Measurements from ENCODE around the gene HLA-DOB.

HLA-DOB gene

DNA sequence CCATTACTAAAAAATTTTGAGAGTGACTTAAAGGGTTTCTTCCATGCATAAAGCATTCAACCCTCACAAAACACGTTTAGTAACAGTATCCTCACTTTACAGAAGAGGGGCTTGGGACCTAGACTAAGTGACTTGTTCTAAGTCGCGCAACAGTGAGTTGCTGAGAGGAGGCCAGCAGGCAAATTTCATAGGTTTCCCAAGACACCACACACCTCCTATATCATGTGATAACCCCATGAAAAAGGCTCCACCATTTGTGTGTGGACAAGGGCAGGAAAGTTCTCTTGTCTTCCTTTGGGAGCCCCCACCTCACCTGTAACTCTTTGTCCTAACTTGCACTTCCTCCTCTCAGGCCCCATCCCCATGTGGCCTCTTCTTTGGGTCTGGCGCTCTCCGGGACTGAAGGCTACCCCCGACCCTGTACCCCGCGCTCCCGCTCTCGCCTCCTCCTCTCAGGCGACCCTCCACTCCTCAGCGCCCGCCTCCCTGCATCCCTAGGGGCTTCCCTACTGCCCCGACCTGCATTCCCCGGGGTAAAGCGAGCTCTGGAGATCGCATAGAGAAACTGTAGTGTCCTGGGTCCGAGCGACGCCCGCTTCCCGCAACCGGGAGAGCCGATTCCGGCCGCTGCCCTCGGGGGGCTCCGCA lies 26.7 kb upstream of the HLA-DOB start:
- peak; percentile 76 for DNase-seq

DNA sequence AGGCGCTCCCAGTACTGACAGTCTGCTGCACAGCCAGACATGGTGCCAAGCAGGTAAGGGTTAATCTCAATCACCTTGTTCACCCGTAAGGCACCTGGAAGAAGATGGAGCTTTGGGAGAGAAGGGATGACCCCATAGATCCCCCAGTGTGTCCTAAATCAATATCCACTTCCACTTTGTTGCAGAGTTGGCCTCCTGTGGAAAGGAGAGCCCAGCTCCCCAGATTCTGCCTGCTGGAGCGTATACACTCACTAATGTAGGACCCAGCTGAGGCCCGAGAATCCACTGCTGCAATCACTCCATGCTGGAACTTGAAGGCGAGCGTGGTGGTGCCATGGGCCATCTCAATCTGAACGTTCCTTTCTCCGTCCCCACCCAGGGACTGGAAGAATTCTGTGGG lies 25.9 kb upstream of the HLA-DOB start:
- peak; percentile 48 for DNase-seq

DNA sequence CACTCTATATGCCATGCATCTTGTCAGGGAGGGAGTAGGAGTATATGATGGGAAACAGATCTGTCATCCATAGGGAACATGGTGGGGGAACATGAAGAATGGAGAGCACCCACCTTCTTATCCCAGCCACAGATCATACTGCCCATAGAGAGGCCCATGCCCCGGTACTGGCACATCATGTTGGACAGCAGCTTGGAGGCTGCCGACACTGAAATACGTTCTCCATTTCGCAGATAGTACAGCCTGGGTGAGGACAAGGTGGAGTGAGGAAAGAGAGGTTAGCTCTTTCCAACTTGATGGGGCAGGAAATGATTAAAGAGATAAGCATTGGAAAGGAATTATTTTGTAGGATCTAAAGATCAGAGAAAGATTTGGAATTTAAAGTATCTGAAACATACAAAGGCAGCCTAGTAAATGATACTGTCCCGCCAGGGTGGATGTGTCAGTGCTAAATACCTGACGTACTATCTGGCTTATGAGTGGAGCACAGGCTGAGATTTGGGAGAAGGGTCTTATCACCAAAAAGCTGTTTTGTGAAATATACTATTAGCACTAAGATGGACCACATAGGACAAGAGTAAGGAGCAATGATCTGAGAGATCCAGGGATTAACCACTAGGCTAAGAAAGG lies 25.3 kb upstream of the HLA-DOB start:
- DNase-seq, result no peak

DNA sequence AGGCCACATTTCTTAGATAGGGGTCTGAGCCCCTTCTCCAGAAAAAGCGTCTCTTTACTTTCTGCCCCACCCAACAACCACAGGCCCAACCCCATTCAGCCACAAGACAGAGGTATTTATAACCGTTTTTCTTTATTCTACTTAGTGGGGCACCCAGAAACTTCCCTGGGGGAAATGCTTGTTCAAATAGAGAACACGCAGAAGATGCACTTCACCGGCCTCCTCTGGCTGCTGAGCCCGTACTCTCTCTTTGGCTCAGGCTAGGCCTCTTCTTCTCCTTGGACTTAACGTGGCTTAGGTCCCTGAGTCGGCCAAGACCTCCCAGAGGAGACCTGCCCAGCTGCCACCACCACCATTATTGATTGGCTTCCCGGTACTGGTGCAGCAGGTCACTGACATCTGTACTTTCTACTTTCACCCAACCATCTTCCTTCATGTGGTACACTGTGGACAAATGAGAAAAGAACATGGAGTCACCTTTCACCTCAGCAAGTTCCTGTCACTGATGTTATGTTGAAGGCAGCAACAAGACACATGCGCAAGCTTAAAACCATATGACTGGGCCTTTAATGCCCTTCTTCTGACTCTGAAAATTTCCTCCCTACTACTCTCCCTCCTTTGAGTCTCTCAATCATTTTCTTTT lies 23.9 kb upstream of the HLA-DOB start:
- no peak for DNase-seq

DNA sequence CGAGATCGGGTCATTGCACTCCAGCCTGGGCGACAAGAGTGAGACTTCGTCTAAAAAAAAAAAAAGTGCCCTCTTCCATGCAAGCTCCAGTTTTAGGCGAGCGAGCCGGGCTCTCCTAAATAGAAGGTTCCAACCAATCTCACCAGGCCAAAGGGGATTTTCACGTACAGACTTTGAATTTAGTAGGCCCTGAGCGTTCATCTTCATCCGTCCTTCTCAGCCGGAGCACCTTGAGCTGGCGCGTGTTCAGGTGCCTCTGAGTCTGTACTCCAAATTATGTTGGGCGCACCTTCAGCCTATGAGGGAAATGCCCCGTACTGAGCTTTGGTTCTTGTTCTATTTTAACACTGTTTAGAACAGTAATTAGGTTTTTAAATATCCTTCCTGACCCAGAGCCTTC lies 22.6 kb upstream of the HLA-DOB start:
- no peak for DNase-seq

DNA sequence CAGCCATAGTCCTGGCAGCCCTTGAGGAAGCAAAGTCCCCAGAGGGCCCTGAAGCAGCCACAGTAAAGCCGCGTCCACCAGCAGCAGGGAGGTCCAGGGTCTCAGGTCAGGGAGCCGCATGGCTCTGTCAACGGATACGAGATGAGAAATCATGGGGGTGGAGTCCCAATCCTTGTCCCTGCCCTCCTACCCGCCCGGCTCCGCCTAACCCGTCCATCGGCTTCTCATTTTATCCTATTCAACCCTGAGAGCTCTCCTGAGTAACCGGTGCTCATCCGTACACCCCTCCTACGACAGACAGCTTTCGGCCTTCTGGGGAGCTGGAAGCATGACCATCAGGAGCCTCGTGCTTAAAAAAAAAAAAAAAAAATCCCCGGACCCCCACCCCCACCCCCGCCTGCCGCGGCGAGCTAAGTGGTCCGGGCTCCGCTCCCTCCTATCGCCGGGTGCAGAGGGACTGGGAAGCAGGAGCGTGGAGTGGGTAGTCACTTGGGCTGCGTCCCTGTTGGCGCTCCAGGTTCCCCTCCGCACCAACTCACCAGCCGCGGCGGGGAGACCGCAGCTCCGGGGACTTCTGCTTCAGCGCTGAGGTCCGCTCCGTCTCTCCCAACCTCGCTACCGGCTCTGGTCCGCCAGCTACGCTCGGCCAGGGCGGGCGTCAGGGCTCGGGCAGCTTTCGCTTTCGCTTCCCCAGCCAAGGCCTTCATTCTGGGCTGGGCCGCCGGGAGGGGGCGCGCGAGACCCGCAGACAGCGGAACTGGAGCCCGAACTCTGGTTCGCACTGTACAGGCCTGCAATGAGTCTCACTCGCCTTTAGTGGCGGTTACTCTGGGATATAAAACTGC lies 21.5 kb upstream of the HLA-DOB start, which contains the start of gene TAP2:
TSS of gene TAP2 (minus strand) at position 626 of the 845 bp plus-strand sequence. CDS start at position 120, 506 bp downstream.
- DNase-seq, result peak; percentile 98

DNA sequence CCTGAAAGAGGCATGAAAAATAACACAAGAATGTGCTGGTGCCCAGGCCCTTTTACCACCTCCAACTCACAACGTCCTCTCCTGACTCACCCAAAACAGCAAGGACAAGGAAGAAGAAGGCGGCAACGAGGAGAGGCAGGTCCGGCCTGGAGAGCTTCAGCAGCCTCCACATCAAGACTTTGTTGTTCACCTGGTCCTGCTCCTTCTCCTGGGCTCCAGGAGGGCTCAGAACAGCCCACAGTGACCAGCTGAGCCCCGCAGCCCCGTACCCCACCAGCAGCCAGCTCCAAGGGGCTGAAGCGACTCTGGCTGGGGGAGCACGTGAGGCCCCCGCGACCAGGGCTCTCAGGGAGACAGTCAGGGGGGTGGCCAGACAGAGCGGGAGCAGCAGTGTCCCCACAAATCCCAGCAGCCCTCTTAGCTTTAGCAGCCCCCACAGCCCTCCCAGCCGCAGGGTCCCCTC lies 20.9 kb upstream of the HLA-DOB start:
- peak; percentile 26 for DNase-seq

DNA sequence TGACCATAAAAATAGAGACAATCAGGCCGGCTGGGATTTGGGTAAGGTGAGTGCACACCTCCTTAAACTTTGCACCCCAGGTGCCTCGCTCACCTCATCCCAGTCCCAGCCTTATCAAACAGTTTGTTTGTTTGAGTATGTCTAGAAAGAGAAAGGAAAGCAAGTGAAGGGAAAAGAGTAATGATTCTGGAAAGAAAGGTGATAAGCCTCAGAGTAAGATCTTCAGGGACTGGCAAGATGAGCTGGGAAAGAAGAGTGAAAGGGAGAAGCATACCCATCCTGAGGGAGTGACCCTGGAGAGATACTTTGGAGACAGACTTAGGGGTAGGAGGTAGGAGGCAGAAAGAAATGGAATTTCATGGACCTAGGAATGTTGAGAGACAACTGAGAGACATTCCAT lies 20.1 kb upstream of the HLA-DOB start:
- DNase-seq, result no peak

DNA sequence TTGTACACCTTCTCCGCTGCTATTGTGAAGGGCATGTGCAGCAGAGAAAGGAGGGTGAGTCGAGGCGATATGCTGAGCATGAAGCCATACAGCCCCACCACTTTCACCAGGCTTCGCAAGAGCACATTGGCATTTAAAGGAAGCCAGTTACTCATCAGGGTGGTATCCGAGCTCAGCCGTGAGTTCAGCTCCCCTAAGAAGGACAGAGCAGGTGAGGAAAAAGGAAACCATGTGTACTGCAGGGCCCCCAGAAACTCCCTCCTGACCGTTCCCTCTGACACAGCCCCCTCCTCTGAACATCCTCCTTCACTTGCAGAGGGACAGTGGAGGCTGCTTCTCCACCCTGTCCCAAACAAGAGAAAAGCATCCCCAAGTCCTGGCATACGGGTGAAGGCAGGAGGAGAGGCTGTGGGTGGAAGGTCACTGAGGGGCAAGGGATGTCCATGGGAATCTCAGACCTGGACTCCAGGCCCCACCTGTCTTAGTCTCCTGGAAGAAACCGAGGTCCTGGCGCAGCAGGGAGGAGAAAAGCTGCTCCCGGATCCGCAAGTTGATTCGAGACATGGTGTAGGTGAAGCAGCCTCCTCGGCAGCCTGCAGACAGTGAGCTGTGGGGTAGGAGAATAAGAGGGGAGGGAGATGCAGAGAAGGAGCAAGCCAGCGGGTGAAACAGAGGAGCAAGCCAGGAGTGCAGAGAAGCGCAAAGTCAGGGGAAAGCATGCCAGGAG lies 18.5 kb upstream of the HLA-DOB start:
- no peak for DNase-seq

DNA sequence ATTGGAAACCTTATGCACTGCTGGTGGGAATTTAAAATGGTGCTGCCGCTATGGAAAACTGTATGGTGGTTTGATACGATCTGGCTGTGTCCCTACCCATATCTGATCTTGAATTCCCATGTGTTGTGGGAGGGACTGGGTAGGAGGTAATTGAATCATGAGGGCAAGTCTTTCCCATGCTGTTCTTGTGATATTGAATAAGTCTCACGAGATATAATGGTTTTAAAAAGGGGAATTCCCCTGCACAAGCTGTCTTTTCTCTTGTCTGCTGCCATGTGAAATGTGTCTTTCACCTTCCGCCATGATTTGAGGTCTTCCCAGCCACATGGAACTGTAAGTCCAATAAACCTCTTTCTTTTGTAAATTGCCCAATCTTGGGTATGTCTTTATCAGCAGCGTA lies 16.9 kb upstream of the HLA-DOB start:
- DNase-seq, result no peak

DNA sequence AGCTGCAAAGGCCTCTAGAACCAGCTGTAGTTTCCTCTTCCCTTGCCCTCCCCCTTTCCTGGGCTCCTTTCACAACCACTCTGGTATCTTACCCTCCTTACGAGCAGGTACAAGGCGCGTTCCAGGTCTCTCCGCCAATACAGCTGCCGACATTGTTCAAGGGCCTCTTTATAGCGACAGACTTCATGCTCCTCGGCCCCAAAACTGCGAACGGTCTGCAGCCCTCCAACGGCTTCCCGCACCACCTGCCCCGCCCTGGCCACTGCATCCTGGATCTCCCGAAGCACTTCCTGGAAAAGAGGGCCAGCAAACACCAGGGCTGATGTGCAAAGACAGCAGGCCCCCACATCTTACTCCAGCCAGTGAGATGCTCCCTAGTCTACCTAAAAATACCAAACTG lies 15.7 kb upstream of the HLA-DOB start:
- no peak for DNase-seq

DNA sequence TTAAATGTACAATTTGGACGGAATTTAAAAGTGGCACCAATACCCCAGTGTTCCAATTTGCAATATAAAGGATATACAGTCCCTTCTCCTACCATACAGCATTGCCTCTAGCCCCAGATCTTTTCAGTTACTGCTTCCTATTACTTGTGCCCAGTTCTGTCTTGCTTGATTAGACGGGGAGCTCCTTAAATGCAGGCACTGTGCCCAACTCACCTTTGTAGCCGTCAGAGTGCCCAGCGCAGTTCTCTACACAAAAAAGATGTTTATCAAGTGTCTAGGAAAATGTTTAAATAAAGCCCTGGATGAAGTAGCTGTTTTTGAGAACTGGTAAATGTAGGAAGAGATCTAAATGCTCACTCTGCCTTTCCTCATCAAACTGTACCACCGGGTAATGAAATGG lies 14.1 kb upstream of the HLA-DOB start:
- DNase-seq, result no peak

DNA sequence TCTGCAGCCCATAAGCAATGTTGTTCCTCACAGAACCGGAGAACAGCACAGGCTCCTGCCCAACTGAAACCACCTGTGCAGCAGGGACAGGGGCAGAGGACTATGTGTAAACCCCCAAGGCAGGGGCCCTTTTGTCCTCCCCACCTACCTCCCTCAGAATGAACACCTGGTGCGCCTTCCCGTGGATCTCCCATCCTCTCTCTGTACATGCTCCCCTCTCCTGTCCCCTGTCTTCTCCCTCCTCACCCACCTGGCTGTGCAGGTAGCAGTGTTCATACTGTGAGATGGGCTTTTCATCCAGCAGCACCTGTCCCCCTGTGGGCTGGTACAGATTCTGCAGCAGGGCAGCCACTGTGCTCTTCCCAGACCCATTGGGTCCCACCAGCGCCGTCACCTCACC lies 13.2 kb upstream of the HLA-DOB start:
- DNase-seq, result no peak

DNA sequence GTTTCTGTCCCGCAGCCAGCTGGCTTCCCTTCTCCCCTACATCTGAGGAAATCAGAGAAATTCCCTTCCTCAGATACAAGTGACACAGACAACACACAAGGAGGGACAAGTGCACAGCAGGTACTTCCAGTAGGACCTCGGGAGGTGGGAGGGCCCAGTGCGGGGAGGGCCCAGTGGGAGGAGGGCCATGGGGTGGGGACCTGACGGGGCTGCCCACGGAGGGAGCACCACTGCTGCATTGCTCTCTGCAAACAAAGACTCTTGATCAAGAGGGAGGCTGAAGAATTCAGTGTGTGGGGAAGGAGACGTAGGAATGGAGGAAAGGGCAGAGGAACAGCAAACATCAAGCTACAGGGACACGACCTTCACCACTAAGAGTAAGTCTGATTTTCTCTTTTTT lies 12.7 kb upstream of the HLA-DOB start:
- no peak for DNase-seq

DNA sequence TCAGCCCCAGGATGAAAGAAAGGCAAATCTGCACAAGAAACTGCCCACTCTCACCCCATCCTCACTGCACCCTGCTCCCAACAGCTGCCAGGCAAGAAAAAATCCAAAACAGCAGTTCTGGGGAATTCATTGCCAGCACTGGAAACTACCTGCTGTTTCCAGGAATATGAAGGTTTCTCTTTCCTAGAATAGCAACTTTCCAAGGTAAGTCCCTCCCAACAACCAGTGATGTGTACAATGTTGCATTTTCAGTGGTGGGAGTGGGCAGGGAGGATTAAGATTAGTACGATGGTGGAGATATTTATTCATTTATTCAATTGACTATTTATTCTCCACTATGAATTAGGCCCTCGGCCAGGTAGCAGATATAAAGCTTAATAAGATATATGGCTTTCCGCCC lies 10.2 kb upstream of the HLA-DOB start:
- no peak for DNase-seq

DNA sequence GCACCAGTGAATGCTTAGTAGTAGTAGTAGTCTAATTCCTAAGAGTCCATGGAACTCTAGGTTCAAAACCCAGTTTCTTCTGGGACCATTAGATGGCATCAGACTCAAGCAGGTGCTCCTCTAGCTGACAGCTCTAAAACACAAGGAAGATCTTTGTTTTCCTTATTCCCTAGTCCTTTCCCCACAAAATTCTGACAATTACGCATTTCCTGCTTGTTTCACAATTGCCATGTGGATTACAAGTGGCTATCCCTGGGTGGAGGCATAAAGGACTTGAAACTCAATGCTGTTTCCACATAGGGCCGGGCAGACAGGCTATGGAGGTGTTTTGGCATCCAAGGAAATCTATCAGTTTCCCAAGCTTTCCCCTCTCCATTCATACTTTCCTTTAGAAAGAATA lies 9.2 kb upstream of the HLA-DOB start:
- DNase-seq, result peak; percentile 53

DNA sequence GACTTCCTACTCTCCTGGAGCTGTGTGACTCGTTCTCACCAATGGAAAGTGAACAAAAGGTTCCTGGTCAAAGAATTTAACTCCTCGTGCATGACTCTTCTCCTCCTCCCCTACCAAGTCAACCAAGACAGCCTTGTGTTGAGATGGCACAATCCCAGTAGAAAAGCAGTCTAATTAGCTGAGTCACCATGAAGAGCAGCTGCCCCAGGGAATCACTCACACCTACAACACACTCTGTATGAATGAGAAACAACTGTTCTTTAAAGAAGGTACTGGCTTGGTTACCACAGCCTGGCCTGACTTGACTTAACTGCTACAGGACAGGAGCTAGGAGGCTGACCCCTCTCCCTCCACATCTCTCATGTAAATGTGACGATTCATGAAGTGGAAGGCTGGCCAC lies 2.9 kb upstream of the HLA-DOB start:
- DNase-seq, result peak; percentile 34

DNA sequence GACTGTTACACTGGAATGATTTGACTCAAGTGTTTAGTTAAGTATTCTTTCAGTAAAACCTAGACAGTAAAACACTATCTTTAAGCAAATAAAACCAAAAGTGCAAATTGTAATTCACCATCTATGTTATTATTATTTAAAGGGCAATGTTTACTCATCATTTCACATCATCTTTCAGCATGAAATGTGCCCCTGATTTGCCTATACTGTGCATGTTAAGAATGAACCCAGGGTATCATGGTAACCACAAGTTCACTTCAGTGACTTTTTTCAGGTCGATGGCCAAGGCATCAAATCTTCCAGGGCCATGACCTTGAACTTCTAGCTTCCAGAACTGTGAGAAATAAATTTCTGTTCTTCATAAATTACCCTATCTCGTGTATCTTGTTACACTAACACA lies 2.1 kb upstream of the HLA-DOB start:
- DNase-seq, result no peak

DNA sequence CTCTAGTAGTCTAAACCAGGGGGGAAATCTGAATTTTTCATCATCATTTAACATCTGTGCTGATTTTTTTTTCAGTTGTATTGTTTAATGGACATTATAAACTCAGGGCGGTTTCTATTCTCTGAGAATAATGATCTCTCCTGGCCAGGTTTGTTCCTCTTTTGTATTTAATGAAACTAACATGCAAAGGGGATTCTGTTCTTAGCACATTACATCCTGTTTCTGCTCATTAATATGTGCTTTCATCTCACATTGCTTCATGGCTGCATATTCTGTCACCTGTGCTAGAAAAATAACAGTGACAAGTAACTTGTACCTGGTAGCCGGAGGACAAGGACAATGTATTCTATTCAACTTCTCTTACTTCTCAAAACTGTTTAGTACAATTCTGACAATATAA lies 806 bp downstream of the HLA-DOB start:
- DNase-seq, result no peak

DNA sequence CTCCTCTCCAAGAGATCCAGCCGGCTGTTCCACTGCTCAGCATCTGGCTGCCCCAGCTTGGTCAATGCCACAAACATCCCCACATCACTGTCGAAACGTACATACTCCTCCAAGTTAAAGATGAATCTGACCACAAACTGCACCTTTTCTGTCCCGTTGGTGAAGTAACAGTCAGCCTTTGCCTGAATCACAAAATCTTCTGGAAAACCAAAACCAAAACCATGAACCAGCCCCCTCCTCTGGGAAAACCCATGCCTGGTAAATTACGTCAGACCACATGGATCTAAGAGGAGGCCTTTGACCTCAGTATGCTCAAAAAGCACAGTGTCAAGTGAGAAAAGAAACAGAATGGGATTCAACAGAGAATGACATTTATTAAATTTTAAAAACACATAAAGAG lies 1.7 kb downstream of the HLA-DOB start:
- no peak for DNase-seq

DNA sequence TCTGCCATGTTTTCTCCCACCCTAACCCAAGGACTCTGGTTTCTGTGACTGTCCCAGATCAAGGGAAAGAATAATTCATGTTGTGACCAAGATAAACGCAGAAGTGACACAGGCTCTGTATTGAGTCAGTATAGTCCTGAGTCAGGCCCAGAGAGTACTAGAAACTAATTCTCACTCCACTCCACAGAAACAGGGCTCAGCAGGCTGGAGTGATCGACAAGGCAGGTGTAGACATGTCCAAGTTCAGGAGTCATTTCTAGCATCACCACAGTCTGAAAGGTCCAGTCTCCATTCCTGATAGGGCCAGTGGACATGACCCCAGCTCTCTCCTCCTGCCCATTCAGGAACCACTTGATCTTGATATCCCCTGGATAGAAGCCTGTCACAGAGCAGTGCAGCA lies 2.7 kb downstream of the HLA-DOB start:
- no peak for DNase-seq

DNA sequence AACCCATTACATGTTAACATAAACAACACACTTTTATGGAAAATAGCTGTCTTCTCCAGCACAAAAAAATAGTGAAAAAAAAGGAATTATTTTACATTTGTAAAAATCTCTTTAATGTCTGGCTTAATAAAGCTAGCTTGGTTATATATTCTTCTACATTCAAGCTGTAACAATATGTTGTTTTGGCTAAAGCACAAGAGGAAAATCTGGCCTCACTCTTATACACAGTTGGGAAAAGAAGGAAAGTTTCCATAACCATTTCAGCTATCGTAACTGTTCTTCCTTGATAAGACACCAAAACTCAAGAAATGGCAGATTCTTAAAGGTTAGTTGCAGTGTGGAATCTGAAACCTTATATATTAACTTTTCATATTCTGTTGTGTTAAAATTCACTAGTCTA lies 7.6 kb downstream of the HLA-DOB start:
- DNase-seq, result no peak
